Umbilical cord (tissue), 2 donors: ENCODE results near the gene SLC16A8. TPM values are rescaled to one million over a fixed set of nuclear protein-coding genes. Genes with fewer than 3 reads are reported as not detected.
A peak's percentile ranks its signal among the peaks of the same experiment; 100 is the strongest.
"Not testable (repeated sequence)": the region's sequence is repeated elsewhere in the genome, so short reads cannot be mapped to it uniquely, and the experiment has no call there.

Source experiments
- DNase-seq: peaks from one replicate; pipeline ENCODE4 v3.0.0-alpha.2; 2015; ENCODE audit warnings: low spot score
- total RNA-seq: library from RNA; depleted of rRNA; stranded (reverse); fragments of >200 nt; gene quantifications from one replicate; pipeline ENCODE4 v1.2.3, GENCODE V29; 2014; ENCODE audit warnings: low replicate concordance; ENCODE audit not compliant: insufficient read depth

The SLC16A8 gene
- total RNA-seq, 1 donor from 2014 or later = not detected

- no peak for DNase-seq
Observed at GRCh38 chr22:38050720-38051119, 33.3 kb downstream of the SLC16A8 start.

GRCh38 chr22:38049812-38050619, 34.0 kb downstream of the SLC16A8 start:
- no peak for DNase-seq

GRCh38 chr22:38046070-38046748, 37.8 kb downstream of the SLC16A8 start:
- no peak for DNase-seq

GRCh38 chr22:38043151-38044039, 40.6 kb downstream of the SLC16A8 start:
- no peak for DNase-seq

- no peak for DNase-seq
Observed at GRCh38 chr22:38042488-38042790, 41.5 kb downstream of the SLC16A8 start.

- no peak for DNase-seq
Observed at GRCh38 chr22:38041760-38042487, 42.1 kb downstream of the SLC16A8 start.

GRCh38 chr22:38040953-38041759, 42.8 kb downstream of the SLC16A8 start:
- DNase-seq = no peak

GRCh38 chr22:38038890-38039812, 44.8 kb downstream of the SLC16A8 start:
- no peak for DNase-seq

GRCh38 chr22:38038426-38038825, 45.6 kb downstream of the SLC16A8 start:
- DNase-seq = no peak

GRCh38 chr22:38037367-38038150, 46.4 kb downstream of the SLC16A8 start:
- not testable (repeated sequence) for DNase-seq

GRCh38 chr22:38036392-38037062, 47.5 kb downstream of the SLC16A8 start:
- no peak for DNase-seq

- DNase-seq = no peak
Observed at GRCh38 chr22:38035530-38035885, 48.5 kb downstream of the SLC16A8 start.

GRCh38 chr22:38034884-38035529, 49.0 kb downstream of the SLC16A8 start:
- DNase-seq = no peak

- peak; percentile 81 for DNase-seq
Observed at GRCh38 chr22:38034278-38034882, 49.6 kb downstream of the SLC16A8 start.

- DNase-seq = no peak
Observed at GRCh38 chr22:38033522-38034277, 50.3 kb downstream of the SLC16A8 start.

GRCh38 chr22:38032681-38033521, 51.1 kb downstream of the SLC16A8 start:
- no peak for DNase-seq
